Uterus (tissue), 4 donors: Measurements from ENCODE around the gene GNB1. TPM values are rescaled to one million over a fixed set of nuclear protein-coding genes. Genes with fewer than 3 reads are reported as not detected.
A peak's percentile ranks its signal among the peaks of the same experiment; 100 is the strongest.

Source experiments
- DNase-seq, 2 donors: peaks; one replicate each; pipeline ENCODE4 v3.0.0-alpha.2; 2019 to 2020
- H3K27ac ChIP-seq, 2 donors: fragments of 200-600 bp; sonication (generic); 1 replicate in 1 of 2; 2 replicates in 1 of 2; pipeline ENCODE4 v1.5.1; 2016 to 2018
- H3K27me3 ChIP-seq, 2 donors: fragments of 200-600 bp; sonication (generic); one replicate each; pipeline ENCODE4 v1.5.1; 2018 to 2019; ENCODE audit warnings: control low read depth in 1 of 2
- H3K36me3 ChIP-seq, 2 donors: fragments of 200-600 bp; sonication (generic); one replicate each; pipeline ENCODE4 v1.5.1; 2019; ENCODE audit warnings: control low read depth in 1 of 2
- H3K4me1 ChIP-seq, 2 donors: fragments of 200-600 bp; sonication (generic); one replicate each; pipeline ENCODE4 v1.5.1; 2018 to 2019; ENCODE audit warnings: control low read depth in 1 of 2
- H3K4me3 ChIP-seq, 2 donors: fragments of 200-600 bp; sonication (generic); 1 replicate in 1 of 2; 2 replicates in 1 of 2; pipeline ENCODE4 v1.5.1; 2018 to 2019; ENCODE audit warnings: mild to moderate bottlenecking in 1 of 2
- H3K9me3 ChIP-seq, 2 donors: fragments of 200-600 bp; sonication (generic); one replicate each; pipeline ENCODE4 v1.5.1; 2019; ENCODE audit warnings: control low read depth in 1 of 2
- POLR2A ChIP-seq, 2 donors: fragments of 450-650 bp; IDR thresholded peaks; one replicate each; pipeline ENCODE4 v1.6.1; 2016; ENCODE audit warnings: antibody characterized with exemption in 2 of 2, mild to moderate bottlenecking in 1 of 2, moderate library complexity in 1 of 2
- intact Hi-C: fragments of 100-400 bp; cut with DNase I; formaldehyde crosslinking; loops from one replicate; pipeline ENCODE4 v1.15.1; 2023; ENCODE audit warnings: low total_unique reads
- total RNA-seq, 4 donors: library from RNA; depleted of rRNA in 3 of 4; stranded (reverse); fragments of >200 nt in 3 of 4; gene quantifications; one replicate each; pipeline versions ENCODE4 v1.1.0 to v1.2.4, GENCODE V29; 2014 to 2023
- TF ChIP-seq, protein P1 (sequence below), 4 experiments: fragments of 200-600 bp in 2 of 4; fragments of 450-650 bp in 2 of 4; sonication (generic) in 2 of 4; IDR thresholded peaks; one replicate each; pipeline ENCODE4 v1.5.1; 2016 to 2019; ENCODE audit warnings: antibody characterized with exemption in 4 of 4, mild to moderate bottlenecking in 2 of 4, moderate library complexity in 1 of 4
- donor health status: DM: yes; HTN: yes; CAD: no.

GNB1 gene
- total RNA-seq, 4 donors from 2014 or later: 50.2 to 320 (median 104) TPM

- Histone ChIP-seq H3K36me3 (no peaks in the 10 kb centered on the region), H3K4me3 (no peak overlapping the region), H3K9me3 (no peaks in the 10 kb centered on the region), H3K27me3 (no peaks in the 10 kb centered on the region), H3K4me1 (peaks cover 0 to 28% of the 10 kb centered on the region in 2 donors), H3K27ac (no peak overlapping the region)
- no peak for DNase-seq
- intact Hi-C loops: no loop called here
- TF ChIP-seq, protein P1, sequence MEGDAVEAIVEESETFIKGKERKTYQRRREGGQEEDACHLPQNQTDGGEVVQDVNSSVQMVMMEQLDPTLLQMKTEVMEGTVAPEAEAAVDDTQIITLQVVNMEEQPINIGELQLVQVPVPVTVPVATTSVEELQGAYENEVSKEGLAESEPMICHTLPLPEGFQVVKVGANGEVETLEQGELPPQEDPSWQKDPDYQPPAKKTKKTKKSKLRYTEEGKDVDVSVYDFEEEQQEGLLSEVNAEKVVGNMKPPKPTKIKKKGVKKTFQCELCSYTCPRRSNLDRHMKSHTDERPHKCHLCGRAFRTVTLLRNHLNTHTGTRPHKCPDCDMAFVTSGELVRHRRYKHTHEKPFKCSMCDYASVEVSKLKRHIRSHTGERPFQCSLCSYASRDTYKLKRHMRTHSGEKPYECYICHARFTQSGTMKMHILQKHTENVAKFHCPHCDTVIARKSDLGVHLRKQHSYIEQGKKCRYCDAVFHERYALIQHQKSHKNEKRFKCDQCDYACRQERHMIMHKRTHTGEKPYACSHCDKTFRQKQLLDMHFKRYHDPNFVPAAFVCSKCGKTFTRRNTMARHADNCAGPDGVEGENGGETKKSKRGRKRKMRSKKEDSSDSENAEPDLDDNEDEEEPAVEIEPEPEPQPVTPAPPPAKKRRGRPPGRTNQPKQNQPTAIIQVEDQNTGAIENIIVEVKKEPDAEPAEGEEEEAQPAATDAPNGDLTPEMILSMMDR (IDR thresholded peaks at IDR 0.05): no peak
- no peak for TF ChIP-seq POLR2A (IDR thresholded peaks at IDR 0.05)
Measured at GRCh38 chr1:1779320-1779675, 111.6 kb downstream of the GNB1 start.

GRCh38 chr1:1778663-1779319, 112.1 kb downstream of the GNB1 start:
- TF ChIP-seq, protein P1 (IDR thresholded peaks at IDR 0.05): no peak
- peak in 1 of 2 donors; percentile 25 for TF ChIP-seq POLR2A (IDR thresholded peaks at IDR 0.05)
- peak overlapping the region in 1 of 2 donors; percentile 95 for H3K27ac ChIP-seq
- peak in 1 of 2 donors; percentile 48 for DNase-seq
- H3K36me3 ChIP-seq: no peaks in the 10 kb centered on the region
- no peaks in the 10 kb centered on the region for H3K27me3 ChIP-seq
- peak overlapping the region; percentile 78 to 95 for H3K4me3 ChIP-seq
- intact Hi-C loops: no loop called here
- H3K9me3 ChIP-seq: no peaks in the 10 kb centered on the region
- peaks cover 0 to 28% of the 10 kb centered on the region in 2 donors for H3K4me1 ChIP-seq

DNA sequence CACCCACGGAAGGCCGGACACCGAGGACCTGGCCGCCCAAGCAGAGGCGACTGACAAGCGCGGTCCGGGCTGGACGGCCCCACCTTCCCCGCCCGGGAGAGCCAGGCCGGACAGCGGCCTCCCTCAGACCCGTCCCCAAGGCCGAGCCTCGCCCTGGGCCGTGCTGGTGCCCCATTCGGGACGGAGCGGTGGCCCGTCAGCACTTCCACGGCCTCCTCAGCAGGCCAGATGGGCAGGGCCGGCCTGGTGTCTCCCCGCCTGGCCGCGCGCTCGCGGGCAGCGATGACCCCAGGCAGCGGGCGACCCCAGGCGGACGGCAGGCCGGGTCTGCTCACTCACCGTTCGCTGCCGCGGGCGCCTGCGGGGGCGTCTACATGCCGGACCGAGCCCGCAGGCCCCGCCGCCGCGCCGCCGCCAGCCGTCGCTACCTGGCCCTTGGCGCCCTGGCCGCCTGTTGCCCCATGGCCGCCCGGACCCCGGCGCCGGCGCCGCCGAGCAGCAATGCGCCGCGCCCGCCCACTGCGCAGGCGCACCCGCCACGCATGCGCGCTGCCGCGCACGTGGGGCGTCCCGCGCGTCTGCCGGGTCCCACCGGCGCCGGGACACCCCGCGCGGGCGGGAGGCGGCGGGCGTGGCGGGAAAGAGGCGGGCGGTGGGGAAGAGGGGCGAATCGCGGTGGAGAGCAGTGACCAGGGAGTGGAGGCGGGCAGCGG, 112.8 kb downstream of the GNB1 start, which contains the start of gene NADK:
Gene NADK (minus strand): TSS at position 521 of the 713 bp plus-strand sequence. CDS start 13,064 bp downstream, outside the sequence.
- H3K9me3 ChIP-seq: no peaks in the 10 kb centered on the region
- peak in 1 of 2 donors; percentile 74 for DNase-seq
- H3K4me3 ChIP-seq: peak within 1 kb of the TSS; percentile 78 to 95
- peak within 1 kb of the TSS; percentile 90 to 95 for H3K27ac ChIP-seq
- H3K4me1 ChIP-seq: peaks cover 0 to 28% of the 10 kb centered on the region in 2 donors
- H3K27me3 ChIP-seq: no peaks in the 10 kb centered on the region
- intact Hi-C loops: no loop called here
- no peaks in the 10 kb centered on the region for H3K36me3 ChIP-seq
- peak; percentile 67 to 79 for TF ChIP-seq POLR2A (IDR thresholded peaks at IDR 0.05)
- TF ChIP-seq, protein P1 (IDR thresholded peaks at IDR 0.05): peak in 2 of 4 experiments; percentile 26 to 42

GRCh38 chr1:1777583-1777899, 113.3 kb downstream of the GNB1 start:
- DNase-seq: peak in 1 of 2 donors; percentile 67
- no peaks in the 10 kb centered on the region for H3K27me3 ChIP-seq
- no peaks in the 10 kb centered on the region for H3K9me3 ChIP-seq
- no peaks in the 10 kb centered on the region for H3K36me3 ChIP-seq
- peak overlapping the region; percentile 78 to 95 for H3K4me3 ChIP-seq
- peak overlapping the region; percentile 90 to 95 for H3K27ac ChIP-seq
- TF ChIP-seq, protein P1 (IDR thresholded peaks at IDR 0.05): no peak
- TF ChIP-seq POLR2A (IDR thresholded peaks at IDR 0.05): no peak
- peaks cover 0 to 24% of the 10 kb centered on the region in 2 donors for H3K4me1 ChIP-seq
- intact Hi-C loops: no loop called here
